ENCODE measurements around the gene ZNF835. TPM values are rescaled to one million over a fixed set of nuclear protein-coding genes. Genes with fewer than 3 reads are reported as not detected.

Gene ZNF835
- total RNA-seq, 1 donor from 2014 or later: 4.6 TPM

- TF ChIP-seq, protein P1, sequence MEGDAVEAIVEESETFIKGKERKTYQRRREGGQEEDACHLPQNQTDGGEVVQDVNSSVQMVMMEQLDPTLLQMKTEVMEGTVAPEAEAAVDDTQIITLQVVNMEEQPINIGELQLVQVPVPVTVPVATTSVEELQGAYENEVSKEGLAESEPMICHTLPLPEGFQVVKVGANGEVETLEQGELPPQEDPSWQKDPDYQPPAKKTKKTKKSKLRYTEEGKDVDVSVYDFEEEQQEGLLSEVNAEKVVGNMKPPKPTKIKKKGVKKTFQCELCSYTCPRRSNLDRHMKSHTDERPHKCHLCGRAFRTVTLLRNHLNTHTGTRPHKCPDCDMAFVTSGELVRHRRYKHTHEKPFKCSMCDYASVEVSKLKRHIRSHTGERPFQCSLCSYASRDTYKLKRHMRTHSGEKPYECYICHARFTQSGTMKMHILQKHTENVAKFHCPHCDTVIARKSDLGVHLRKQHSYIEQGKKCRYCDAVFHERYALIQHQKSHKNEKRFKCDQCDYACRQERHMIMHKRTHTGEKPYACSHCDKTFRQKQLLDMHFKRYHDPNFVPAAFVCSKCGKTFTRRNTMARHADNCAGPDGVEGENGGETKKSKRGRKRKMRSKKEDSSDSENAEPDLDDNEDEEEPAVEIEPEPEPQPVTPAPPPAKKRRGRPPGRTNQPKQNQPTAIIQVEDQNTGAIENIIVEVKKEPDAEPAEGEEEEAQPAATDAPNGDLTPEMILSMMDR (conservative IDR thresholded peaks at IDR 0.05; ENCODE audit: low read depth, low read length): no peak
Measured at GRCh38 chr19:56642711-56643459, 28.7 kb downstream of the ZNF835 start, which contains the start of gene SMIM17. Gene SMIM17 (plus strand): TSS chr19:56643159. CDS start chr19:56645668, 2,509 bp downstream.

GRCh38 chr19:56639217-56639616 is 32.3 kb downstream of the ZNF835 start:
- TF ChIP-seq, protein P1 (conservative IDR thresholded peaks at IDR 0.05; ENCODE audit: low read depth, low read length): no peak
- DNase-seq (ENCODE audit: low read depth): no peak

More at GRCh38 chr19:56642711-56643459, 28.7 kb downstream of the ZNF835 start, which contains the start of gene SMIM17:
- DNase-seq (ENCODE audit: low read depth): no peak
- no peak within 1 kb of the TSS for H3K4me3 ChIP-seq (ENCODE audit: low read depth, low read length)

DNA sequence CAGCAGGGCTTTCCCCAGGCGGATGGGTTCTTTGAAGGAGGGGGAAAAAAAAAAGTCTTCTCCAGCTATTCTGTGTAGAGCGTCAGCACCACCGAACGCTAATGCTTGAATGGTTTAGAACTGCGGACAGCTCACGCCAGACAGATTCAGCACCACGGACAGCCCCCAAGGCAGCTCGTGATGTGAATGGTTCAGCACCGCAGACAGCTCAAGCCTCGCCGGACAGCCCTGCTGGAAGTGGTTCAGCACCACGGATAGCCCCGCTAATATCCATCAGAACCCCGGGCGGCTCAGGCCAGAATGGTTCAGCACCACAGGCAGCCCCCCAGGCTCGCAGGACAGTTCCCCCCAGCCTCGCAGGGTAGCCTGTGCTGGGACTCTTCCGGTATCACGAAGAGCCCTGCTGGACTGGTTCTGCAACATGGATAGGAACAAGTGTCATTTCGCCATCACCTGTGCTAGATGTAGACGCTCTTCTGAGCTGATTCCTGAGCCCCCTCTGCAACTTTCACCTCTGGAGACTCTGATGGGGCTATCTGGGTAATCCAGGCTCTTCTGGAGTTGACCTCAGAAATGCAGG is 33.5 kb downstream of the ZNF835 start:
- TF ChIP-seq, protein P1 (conservative IDR thresholded peaks at IDR 0.05; ENCODE audit: low read depth, low read length): no peak
- DNase-seq (ENCODE audit: low read depth): peak; percentile 7
- H3K4me3 ChIP-seq (ENCODE audit: low read depth, low read length): no peak overlapping the region

More at GRCh38 chr19:56639217-56639616, 32.3 kb downstream of the ZNF835 start:
- H3K4me3 ChIP-seq (ENCODE audit: low read depth, low read length): no peak overlapping the region

- TF ChIP-seq, protein P1 (conservative IDR thresholded peaks at IDR 0.05; ENCODE audit: low read depth, low read length): no peak
- H3K4me3 ChIP-seq (ENCODE audit: low read depth, low read length): no peak overlapping the region
- no peak for DNase-seq (ENCODE audit: low read depth)
Measured at GRCh38 chr19:56633021-56633420, 38.5 kb downstream of the ZNF835 start.

DNA sequence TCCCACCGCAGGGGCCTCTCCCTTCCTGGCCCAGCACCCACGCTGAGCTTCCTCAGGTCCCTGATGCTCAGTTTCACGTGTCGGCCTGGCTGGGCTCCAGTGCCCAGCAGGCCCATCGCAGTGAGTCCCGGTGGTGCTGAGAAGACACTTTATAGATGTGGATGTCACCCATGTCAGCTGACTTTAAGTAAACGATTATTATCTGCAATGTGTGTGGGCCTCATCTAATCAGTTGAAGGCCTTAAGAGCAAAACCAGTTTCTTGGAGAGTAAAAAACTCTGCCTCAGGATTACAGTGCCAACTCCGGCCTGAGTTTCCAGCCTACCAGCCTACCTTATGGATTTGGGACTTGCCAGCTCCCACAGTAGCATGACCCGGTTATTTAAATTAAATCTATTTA is 45.8 kb downstream of the ZNF835 start:
- H3K4me3 ChIP-seq (ENCODE audit: low read depth, low read length): no peak overlapping the region
- TF ChIP-seq, protein P1 (conservative IDR thresholded peaks at IDR 0.05; ENCODE audit: low read depth, low read length): no peak

GRCh38 chr19:56623006-56623405 is 48.6 kb downstream of the ZNF835 start:
- no peak for DNase-seq (ENCODE audit: low read depth)
- no peak overlapping the region for H3K4me3 ChIP-seq (ENCODE audit: low read depth, low read length)
- TF ChIP-seq, protein P1 (conservative IDR thresholded peaks at IDR 0.05; ENCODE audit: low read depth, low read length): no peak

More for the DNA sequence above, 45.8 kb downstream of the ZNF835 start:
- no peak for DNase-seq (ENCODE audit: low read depth)

Measured in epithelial cell of proximal tubule (primary cell).